Measurements from ENCODE around the gene ELOVL1. TPM values are rescaled to one million over a fixed set of nuclear protein-coding genes. Genes with fewer than 3 reads are reported as not detected.

Gene ELOVL1
- total and polyA plus RNA-seq, 10 of the 15 experiments (the other 5 are each of a cell fraction or from before 2014, with no cell fraction given), result 58.5 to 139 (median 89.8) TPM

DNA sequence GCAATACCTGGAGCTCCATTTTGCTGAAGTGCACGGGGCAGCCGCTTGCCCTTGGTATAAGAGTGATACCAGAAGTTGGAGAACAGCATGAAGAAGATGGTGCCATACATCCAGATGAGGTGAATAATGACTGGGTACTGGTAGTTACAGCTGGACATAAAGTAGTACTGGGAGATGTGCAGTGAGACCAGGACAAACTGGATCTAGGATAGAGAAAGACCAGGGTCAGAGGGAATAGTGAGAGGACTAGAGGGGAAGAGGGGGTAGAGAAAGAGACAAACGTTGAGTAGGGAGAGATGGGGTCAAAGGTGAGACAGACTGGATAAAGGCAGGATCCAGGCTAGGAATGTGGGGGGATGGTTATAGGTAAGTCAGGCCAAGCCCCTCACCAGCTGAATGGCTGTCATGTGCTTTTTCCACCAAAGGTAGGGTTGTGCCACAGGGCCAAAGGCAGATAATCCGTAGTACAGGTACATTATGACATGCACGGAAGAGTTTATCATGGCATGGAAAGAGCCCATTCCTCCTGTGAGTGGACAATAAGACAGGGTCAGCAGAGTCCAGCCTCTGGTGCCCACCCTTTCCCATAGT, 3.8 kb downstream of the ELOVL1 start:
- Histone ChIP-seq H3K4me2 (ENCODE audit: control insufficient read depth, insufficient read depth) (no peak overlapping the region), H3K27me3 (replicated peaks in 1 of 2; ENCODE audit: control insufficient read depth in 2 of 2, insufficient read depth in 2 of 2, low read length in 1 of 2) (no peaks in the 10 kb centered on the region), H4K20me1 (ENCODE audit: control insufficient read depth, insufficient read depth) (no peaks in the 10 kb centered on the region), H3K36me3 (ENCODE audit: control insufficient read depth in 2 of 2, insufficient read depth in 2 of 2, low read length in 1 of 2) (peaks cover 15 to 27% of the 10 kb centered on the region in 2 experiments), H2AFZ (ENCODE audit: control insufficient read depth, low read depth, low read length) (no peak overlapping the region), H3K27ac (ENCODE audit: control insufficient read depth, insufficient read depth) (no peak overlapping the region), H3K79me2 (ENCODE audit: control insufficient read depth, insufficient read depth, low read length) (peaks cover 64% of the 10 kb centered on the region), H3K4me3 (no peak overlapping the region), H3K4me1 (ENCODE audit: control insufficient read depth, insufficient read depth, low read length) (peaks cover 17% of the 10 kb centered on the region), H3K9ac (ENCODE audit: control insufficient read depth, insufficient read depth, low read length) (no peak overlapping the region), H3K9me3 (replicated peaks; ENCODE audit: control insufficient read depth, insufficient read depth, low read length) (no peaks in the 10 kb centered on the region)
- DNase-seq (ENCODE audit: low read depth, low spot score) (no peak), FAIRE-seq (no peak), ATAC-seq (no peak)
- ChIA-PET SMC1A (ENCODE audit: uncharacterized antibody, unreplicated experiment) (interaction anchor here (1.0 kb wide), 1 partner anchor 121 kb away, joined by 3 read pairs; no protein-coding TSS in a partner anchor), RAD21 (ENCODE audit: unreplicated experiment) (no interaction called here), POLR2A (interaction anchor here (0.6 to 1.2 kb wide), 5 partner anchors 8 to 1038 kb away, joined by 3 to 5 read pairs (median 3); partner anchors contain the start of genes MED8 and SZT2), CTCF (interaction anchor here (1.1 kb wide), 1 partner anchor 125 kb away, joined by 3 read pairs; no protein-coding TSS in a partner anchor)
- intact Hi-C loops (cut with micrococcal nuclease; ENCODE audit: unreplicated experiment) (no loop called here), in situ Hi-C loops (cut with MboI) (no loop called here)
- no TSS peak for BruUV-seq (replicated peaks)
- TF ChIP-seq MTA3 (IDR thresholded peaks at IDR 0.05; ENCODE audit: borderline replicate concordance, low read length) (no peak), SKIL (IDR thresholded peaks at IDR 0.05; ENCODE audit: low read depth, poor library complexity, severe bottlenecking) (no peak), SMAD5 (IDR thresholded peaks at IDR 0.05; ENCODE audit: low read depth) (no peak), ZNF207 (IDR thresholded peaks at IDR 0.05; ENCODE audit: borderline replicate concordance) (no peak)
- TF ChIP-seq, protein P1, sequence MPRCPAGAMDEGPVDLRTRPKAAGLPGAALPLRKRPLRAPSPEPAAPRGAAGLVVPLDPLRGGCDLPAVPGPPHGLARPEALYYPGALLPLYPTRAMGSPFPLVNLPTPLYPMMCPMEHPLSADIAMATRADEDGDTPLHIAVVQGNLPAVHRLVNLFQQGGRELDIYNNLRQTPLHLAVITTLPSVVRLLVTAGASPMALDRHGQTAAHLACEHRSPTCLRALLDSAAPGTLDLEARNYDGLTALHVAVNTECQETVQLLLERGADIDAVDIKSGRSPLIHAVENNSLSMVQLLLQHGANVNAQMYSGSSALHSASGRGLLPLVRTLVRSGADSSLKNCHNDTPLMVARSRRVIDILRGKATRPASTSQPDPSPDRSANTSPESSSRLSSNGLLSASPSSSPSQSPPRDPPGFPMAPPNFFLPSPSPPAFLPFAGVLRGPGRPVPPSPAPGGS (IDR thresholded peaks at IDR 0.05; ENCODE audit: borderline replicate concordance, insufficient read depth, low read depth, low read length, poor library complexity, severe bottlenecking), result no peak
- WGBS (ENCODE audit: insufficient coverage, insufficient replicate concordance, low lambda C conversion rate, missing lambda C conversion rate), result 77% methylated on average over 5 of the region's 5 CpGs
